OCI-LY1 (cell line): ENCODE measurements around the gene NEGR1.

Experiments
- H2AFZ ChIP-seq: fragments of 200-600 bp; sonication (generic), shearing (Covaris generic); 2 replicates; pipeline ENCODE4 v1.6.0; 2014; ENCODE audit warnings: antibody characterized with exemption, mild to moderate bottlenecking, low read length
- H3F3A ChIP-seq: fragments of 200-600 bp; sonication (generic), shearing (Covaris generic); 2 replicates; pipeline ENCODE4 v1.6.0; 2014; ENCODE audit warnings: mild to moderate bottlenecking, antibody characterized with exemption, low read length, moderate library complexity; ENCODE audit not compliant: insufficient read depth
- H3K27ac ChIP-seq: fragments of 200-600 bp; sonication (generic); 2 replicates; pipeline ENCODE4 v1.5.1; 2014; ENCODE audit warnings: low read length, mixed run types, mild to moderate bottlenecking, low read depth; ENCODE audit not compliant: poor library complexity, severe bottlenecking
- H3K27me3 ChIP-seq: fragments of 200-600 bp; sonication (generic); 2 replicates; pipeline ENCODE4 v1.6.0; 2014; ENCODE audit warnings: antibody characterized with exemption, mild to moderate bottlenecking, low read length, moderate library complexity; ENCODE audit not compliant: insufficient read depth
- H3K36me3 ChIP-seq: fragments of 200-600 bp; sonication (generic); 2 replicates; pipeline ENCODE4 v1.6.1; 2014; ENCODE audit warnings: mild to moderate bottlenecking, antibody characterized with exemption, low read length, moderate library complexity, mixed read lengths; ENCODE audit not compliant: insufficient read depth
- H3K4me1 ChIP-seq: fragments of 200-600 bp; sonication (generic); 2 replicates; pipeline ENCODE4 v1.5.1; 2014; ENCODE audit warnings: mild to moderate bottlenecking, low read length, moderate library complexity; ENCODE audit not compliant: insufficient read depth, severe bottlenecking
- H3K4me2 ChIP-seq: fragments of 200-600 bp; sonication (generic), shearing (Covaris generic); 2 replicates; pipeline ENCODE4 v1.6.1; 2014; ENCODE audit warnings: low read length
- H3K4me3 ChIP-seq: fragments of 200-600 bp; sonication (generic); 2 replicates; pipeline ENCODE4 v1.5.1; 2014; ENCODE audit warnings: low read length, low read depth, mild to moderate bottlenecking, mixed read lengths; ENCODE audit not compliant: poor library complexity, severe bottlenecking
- H3K79me2 ChIP-seq: fragments of 200-600 bp; shearing (Covaris generic); 2 replicates; pipeline ENCODE4 v1.6.1; 2016; ENCODE audit warnings: mixed run types, low read length, mixed read lengths; ENCODE audit not compliant: insufficient read depth
- H3K9ac ChIP-seq: fragments of 200-600 bp; sonication (generic), shearing (Covaris generic); 2 replicates; pipeline ENCODE4 v1.6.1; 2014; ENCODE audit warnings: mild to moderate bottlenecking, low read length, mixed read lengths
- H3K9me2 ChIP-seq: fragments of 200-600 bp; sonication (generic), shearing (Covaris generic); 2 replicates; pipeline ENCODE4 v1.6.1; 2014; ENCODE audit warnings: low read depth, mild to moderate bottlenecking, low read length, mixed read lengths
- H3K9me3 ChIP-seq: fragments of 200-600 bp; shearing (Covaris generic); 2 replicates; pipeline ENCODE4 v1.6.1; 2014; ENCODE audit warnings: low read length, mixed read lengths
- H4K20me1 ChIP-seq: fragments of 200-600 bp; sonication (generic), shearing (Covaris generic); 2 replicates; pipeline ENCODE4 v1.6.0; 2016; ENCODE audit warnings: mild to moderate bottlenecking, low read length; ENCODE audit not compliant: insufficient read depth
- CTCF ChIP-seq: fragments of 200-600 bp; sonication (generic), shearing (Covaris generic); IDR thresholded peaks from 2 replicates; pipeline ENCODE4 v1.5.1; 2017; ENCODE audit warnings: mild to moderate bottlenecking, antibody characterized with exemption, low read length, moderate library complexity, mixed read lengths
- EZH2 ChIP-seq: fragments of 200-600 bp; sonication (generic), shearing (Covaris generic); IDR thresholded peaks from 2 replicates; pipeline ENCODE4 v1.8.0; 2017; ENCODE audit warnings: borderline replicate concordance, mixed run types, mild to moderate bottlenecking, antibody characterized with exemption, low read length, moderate library complexity, mixed read lengths

Gene NEGR1

GRCh38 chr1:72150508-72150907 lies 131.8 kb downstream of the NEGR1 start:
- TF ChIP-seq CTCF (no peak), EZH2 (no peak)
- Histone ChIP-seq H3K9ac (no peak overlapping the region), H3F3A (no peaks in the 10 kb centered on the region), H3K4me1 (no peaks in the 10 kb centered on the region), H4K20me1 (no peaks in the 10 kb centered on the region), H3K27ac (no peak overlapping the region), H2AFZ (no peak overlapping the region), H3K9me2 (no peaks in the 10 kb centered on the region), H3K9me3 (no peaks in the 10 kb centered on the region), H3K4me3 (no peak overlapping the region), H3K27me3 (no peaks in the 10 kb centered on the region), H3K79me2 (no peaks in the 10 kb centered on the region), H3K36me3 (no peaks in the 10 kb centered on the region), H3K4me2 (no peak overlapping the region)

DNA sequence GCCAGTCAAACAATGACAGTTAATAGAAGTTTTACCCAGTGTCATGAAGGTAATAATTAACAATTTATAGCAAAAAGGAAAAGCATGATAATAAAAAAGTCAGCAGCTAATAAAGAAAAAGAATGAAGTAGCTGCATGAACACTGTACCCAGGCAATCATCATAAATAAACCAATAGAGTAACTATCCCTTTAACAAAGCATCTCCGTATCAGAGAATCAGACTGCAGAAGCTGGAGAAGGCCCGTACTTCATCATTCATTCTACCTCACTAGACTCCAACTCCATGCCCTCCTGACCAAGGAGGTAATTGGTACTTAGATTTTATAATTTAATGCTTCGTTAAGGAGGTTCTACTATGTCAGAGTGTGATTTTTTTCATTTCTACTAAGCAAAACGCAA lies 140.5 kb downstream of the NEGR1 start:
- TF ChIP-seq EZH2, result no peak
- Histone ChIP-seq H3K79me2 (no peaks in the 10 kb centered on the region), H3K4me3 (no peak overlapping the region), H3K36me3 (no peaks in the 10 kb centered on the region), H3K9me2 (no peaks in the 10 kb centered on the region), H2AFZ (no peak overlapping the region), H3K4me2 (no peak overlapping the region), H3K9ac (no peak overlapping the region), H3K27ac (no peak overlapping the region), H3F3A (no peaks in the 10 kb centered on the region), H3K9me3 (no peaks in the 10 kb centered on the region), H3K27me3 (no peaks in the 10 kb centered on the region), H4K20me1 (no peaks in the 10 kb centered on the region), H3K4me1 (no peaks in the 10 kb centered on the region)

- Histone ChIP-seq H3F3A (no peaks in the 10 kb centered on the region), H3K4me1 (no peaks in the 10 kb centered on the region), H3K27me3 (no peaks in the 10 kb centered on the region), H3K9me2 (no peaks in the 10 kb centered on the region), H3K27ac (no peak overlapping the region), H3K4me2 (no peak overlapping the region), H3K79me2 (no peaks in the 10 kb centered on the region), H3K4me3 (no peak overlapping the region), H3K9me3 (no peaks in the 10 kb centered on the region), H3K36me3 (no peaks in the 10 kb centered on the region), H4K20me1 (no peaks in the 10 kb centered on the region), H3K9ac (no peak overlapping the region), H2AFZ (no peak overlapping the region)
- no peak for TF ChIP-seq CTCF
- no peak for TF ChIP-seq EZH2
Observed at GRCh38 chr1:72140222-72140621, 142.1 kb downstream of the NEGR1 start.

- H3K36me3 ChIP-seq, result no peaks in the 10 kb centered on the region
- H3K79me2 ChIP-seq, result no peaks in the 10 kb centered on the region
- no peak overlapping the region for H3K4me2 ChIP-seq
- H3K4me1 ChIP-seq, result no peaks in the 10 kb centered on the region
- no peaks in the 10 kb centered on the region for H3K27me3 ChIP-seq
- H3K9me3 ChIP-seq, result no peaks in the 10 kb centered on the region
- no peak overlapping the region for H2AFZ ChIP-seq
- H3K9ac ChIP-seq, result no peak overlapping the region
- H3K4me3 ChIP-seq, result no peak overlapping the region
- H3F3A ChIP-seq, result no peaks in the 10 kb centered on the region
- TF ChIP-seq CTCF, result no peak
- TF ChIP-seq EZH2, result no peak
- no peaks in the 10 kb centered on the region for H4K20me1 ChIP-seq
- H3K27ac ChIP-seq, result no peak overlapping the region
- H3K9me2 ChIP-seq, result no peaks in the 10 kb centered on the region
Observed at GRCh38 chr1:72137656-72138055, 144.7 kb downstream of the NEGR1 start.
